Transverse colon (tissue), 4 donors: Measurements from ENCODE around the gene CRB1.

Experiments used
- CTCF ChIP-seq, 5 experiments: fragments of 200-600 bp in 3 of 5; fragments of 450-650 bp in 2 of 5; sonication (generic) in 3 of 5; IDR thresholded peaks; 1 replicate in 2 of 5; 2 replicates in 3 of 5; pipeline ENCODE4 v1.5.1; 2016 to 2017; ENCODE audit warnings: antibody characterized with exemption in 5 of 5, inconsistent platforms in 3 of 5, mild to moderate bottlenecking in 2 of 5, moderate library complexity in 1 of 5
- EP300 ChIP-seq: sonication (generic); formaldehyde crosslinking; IDR thresholded peaks from one replicate; pipeline ENCODE4 v1.6.1; 2017; ENCODE audit warnings: antibody characterized with exemption, low read depth
- POLR2A ChIP-seq: fragments of 450-650 bp; IDR thresholded peaks from one replicate; pipeline ENCODE4 v1.6.1; 2016; ENCODE audit warnings: antibody characterized with exemption, mild to moderate bottlenecking, moderate library complexity
- POLR2AphosphoS5 ChIP-seq, 3 donors: sonication (generic); formaldehyde crosslinking; IDR thresholded peaks; one replicate each; pipeline ENCODE4 v1.6.1; 2016; ENCODE audit warnings: antibody characterized with exemption in 3 of 3

- TF ChIP-seq POLR2A (no peak), EP300 (no peak), CTCF (IDR thresholded peaks at IDR 0.05) (no peak), POLR2AphosphoS5 (IDR thresholded peaks at IDR 0.05) (no peak)
Measured at GRCh38 chr1:197307551-197307950, 39.5 kb downstream of the CRB1 start.
